ENCODE results near the gene OSBPL9.
"Not testable (repeated sequence)": the region's sequence is repeated elsewhere in the genome, so short reads cannot be mapped to it uniquely, and the experiment has no call there.

OSBPL9 gene

GRCh38 chr1:51799372-51799771 lies 182.5 kb downstream of the OSBPL9 start:
- no peak for FAIRE-seq

- FAIRE-seq, result no peak
Measured at GRCh38 chr1:51814513-51814912, 197.6 kb downstream of the OSBPL9 start.

GRCh38 chr1:51818487-51818886 lies 201.6 kb downstream of the OSBPL9 start:
- no peak for FAIRE-seq

GRCh38 chr1:51819021-51819420 lies 202.1 kb downstream of the OSBPL9 start:
- FAIRE-seq, result not testable (repeated sequence)

- FAIRE-seq, result no peak
Measured at GRCh38 chr1:51819810-51820209, 202.9 kb downstream of the OSBPL9 start.

GRCh38 chr1:51829058-51829457 lies 212.2 kb downstream of the OSBPL9 start:
- no peak for FAIRE-seq

- FAIRE-seq, result no peak
Measured at GRCh38 chr1:51833700-51834099, 216.8 kb downstream of the OSBPL9 start.

- FAIRE-seq, result no peak
Measured at GRCh38 chr1:51837243-51837642, 220.4 kb downstream of the OSBPL9 start.

Data from TTC549 (cell line).